ENCODE data around the gene HELZ2.
A peak's percentile ranks its signal among the peaks of the same experiment; 100 is the strongest.

HELZ2 gene

DNA sequence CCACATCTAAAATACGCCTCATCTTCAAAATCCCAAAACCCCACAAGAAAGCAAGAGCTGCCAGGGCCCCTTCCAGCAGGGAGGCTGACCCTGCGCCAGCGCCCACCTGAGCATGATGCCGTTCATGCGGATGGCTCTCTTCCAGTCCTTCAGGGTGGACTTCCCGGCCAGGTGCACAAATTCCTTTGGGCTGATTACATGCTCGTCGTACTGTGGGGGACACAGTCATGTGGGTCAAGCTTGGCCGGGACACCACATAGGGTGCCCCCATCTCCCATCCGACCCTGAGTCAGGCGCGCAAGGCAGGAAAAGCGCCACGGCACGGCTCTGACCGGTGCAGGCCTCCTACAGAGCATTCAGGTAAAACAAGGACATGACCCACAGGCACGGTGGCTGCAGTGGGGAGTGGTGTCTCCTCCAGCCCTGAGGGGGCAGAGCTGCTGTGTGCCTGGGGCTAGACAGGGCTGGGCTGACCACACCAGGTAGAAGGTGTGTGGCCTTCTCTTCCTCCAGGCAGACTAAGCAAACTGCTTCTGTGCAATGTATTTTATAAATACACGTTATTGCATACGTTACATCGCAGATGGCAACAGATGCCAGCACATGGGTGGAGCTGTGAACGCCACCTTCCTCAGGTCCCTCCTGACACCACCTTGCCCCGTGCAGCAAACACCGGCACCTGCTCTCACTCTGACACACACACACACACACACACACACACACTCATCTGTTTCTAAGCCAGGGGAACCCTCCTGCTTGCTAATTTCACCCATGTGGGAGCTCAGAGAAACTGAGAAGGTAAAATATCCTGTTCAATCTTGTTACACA is 23.8 kb upstream of the HELZ2 start:
- DNase-seq = no peak

DNA sequence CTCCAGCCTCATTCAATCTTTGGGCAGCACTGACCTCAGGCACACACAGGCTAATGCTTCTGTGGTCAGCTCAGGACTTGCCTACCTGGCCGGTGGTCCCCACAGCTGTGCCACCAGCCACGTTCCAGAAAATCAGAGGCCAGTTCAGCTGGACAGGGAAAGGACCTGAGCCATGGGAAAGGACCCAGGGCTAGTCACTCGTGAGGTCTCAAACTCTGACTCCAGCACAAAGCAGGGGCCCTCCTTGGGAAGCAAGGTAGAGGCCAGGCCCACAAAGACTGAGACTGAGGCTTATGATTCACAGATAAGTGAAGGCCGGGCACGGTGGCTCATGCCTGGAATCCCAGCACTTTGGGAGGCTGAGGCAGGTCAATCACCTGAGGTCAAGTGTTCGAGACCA is 22.4 kb upstream of the HELZ2 start:
- DNase-seq = no peak

DNA sequence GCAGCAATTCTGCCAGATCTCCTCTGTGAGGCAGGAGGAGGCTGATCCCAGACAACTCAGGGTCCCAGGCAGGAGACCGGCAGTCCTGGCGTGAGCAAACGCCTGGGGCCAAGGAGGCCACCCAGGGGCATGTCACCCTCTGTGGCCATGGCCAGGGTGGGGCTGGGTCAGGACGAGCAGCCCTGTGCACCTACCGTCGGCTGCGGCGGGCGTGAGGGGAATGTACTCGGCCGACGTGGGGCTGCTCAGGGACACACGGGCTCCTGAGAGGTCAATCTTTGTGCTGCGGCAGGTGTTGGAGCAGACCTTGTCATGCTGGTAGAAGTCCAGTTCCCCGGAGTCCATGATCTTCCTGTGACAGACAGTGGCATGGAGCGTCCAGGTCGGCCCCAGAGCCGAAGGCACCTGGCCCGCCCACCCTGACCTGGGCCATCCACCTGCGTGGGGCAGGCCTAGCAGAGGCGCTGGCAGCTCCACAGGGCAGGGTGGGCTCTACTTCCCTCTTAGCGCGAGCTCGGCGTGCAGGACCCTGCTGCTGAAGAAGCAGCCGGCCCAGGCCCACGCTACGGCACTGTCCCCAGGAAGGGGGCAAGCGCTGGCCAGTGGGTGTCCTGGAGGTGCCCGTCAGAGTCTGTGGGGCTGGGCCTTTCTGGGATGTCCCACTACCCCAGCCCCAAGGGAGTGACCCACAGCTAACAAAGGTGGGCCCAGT is 21.5 kb upstream of the HELZ2 start:
- DNase-seq = no peak

DNA sequence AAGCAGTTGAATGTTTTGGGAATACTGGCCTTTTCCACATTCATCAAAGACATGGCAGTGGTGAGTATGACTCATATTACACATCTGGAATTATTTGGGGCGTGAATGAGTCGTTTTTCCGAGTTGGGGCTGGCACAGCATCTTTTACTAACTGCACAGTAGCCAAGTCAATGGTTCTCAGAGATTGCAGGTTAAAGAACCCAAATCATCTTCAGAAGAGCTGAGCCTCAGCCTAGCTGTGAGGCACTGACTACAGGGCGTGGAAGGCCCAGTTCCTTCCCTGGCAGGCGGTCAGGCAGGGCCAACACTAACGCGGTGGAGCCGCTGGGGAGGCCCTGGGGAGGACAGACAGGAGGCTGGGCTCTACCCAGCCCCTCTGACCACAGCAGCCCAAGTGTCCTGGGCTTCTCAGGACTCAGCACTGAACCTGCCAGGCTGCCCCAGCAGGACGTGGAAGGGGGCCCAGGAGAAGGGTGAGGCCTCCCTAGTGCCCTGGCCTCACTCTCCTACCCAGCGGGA is 20.1 kb upstream of the HELZ2 start:
- DNase-seq = no peak

DNA sequence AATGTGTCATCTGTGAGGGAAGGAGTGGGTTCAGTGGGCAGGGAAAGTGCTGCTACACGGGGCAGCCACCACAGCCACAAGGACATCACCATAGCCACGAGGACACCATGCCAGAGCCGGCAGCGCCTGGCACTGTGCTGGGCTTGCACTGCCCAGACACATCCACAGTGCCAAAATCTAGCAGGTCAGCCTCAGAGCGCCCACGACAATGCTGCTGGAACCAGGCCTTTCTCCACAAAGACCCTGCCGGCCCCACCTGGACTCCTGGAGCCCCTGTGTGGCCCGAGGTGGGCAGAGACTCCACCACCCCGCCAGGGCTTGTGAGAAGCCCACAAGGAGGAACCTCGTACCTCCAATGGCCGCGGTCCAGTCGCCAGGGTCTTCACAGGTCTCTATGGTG is 18.6 kb upstream of the HELZ2 start:
- no peak for DNase-seq

DNA sequence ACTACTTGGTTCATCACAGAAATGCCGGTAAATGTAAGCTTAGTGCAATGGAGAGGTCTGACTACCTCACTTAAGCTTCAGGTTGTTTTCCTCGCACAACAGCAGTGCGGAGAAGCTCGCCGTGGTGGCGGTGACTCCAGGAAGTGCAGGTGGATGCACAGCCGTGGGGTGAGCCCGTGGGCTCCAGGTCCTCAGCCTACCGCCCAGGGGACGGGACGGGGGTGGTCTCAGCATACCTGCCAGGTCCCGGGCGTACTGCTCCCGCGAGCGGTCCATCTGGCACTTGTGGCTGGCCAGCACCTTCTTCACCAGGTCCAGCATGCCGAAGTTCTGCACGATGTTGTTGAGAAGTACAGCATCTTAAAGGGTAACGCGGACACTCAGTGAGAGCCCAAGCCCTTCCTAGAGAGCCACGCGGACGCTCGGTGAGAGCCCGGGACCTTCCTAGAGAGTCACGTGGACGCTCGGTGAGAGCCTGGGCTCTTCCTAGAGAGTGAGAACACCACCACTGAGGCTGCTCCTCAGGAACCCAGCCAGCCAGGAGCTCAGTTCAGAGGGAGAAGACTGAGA is 17.8 kb upstream of the HELZ2 start:
- no peak for DNase-seq

DNA sequence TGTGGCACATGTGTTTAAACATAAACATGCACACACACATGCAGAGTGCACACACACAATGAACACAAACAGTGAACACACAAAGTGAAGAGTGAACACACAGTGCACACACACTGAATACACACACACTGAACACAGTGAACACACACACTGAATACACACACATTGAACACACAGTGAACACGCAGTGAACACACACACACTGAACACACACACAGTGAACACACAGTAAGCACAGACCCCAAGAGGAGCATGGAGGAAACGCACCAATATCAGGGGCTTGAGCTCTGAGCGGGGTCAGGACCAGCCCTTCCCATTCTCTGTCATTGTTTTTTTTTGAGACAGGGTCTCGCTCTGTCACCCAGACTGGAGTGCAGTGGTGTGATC is 17.1 kb upstream of the HELZ2 start:
- no peak for DNase-seq

DNA sequence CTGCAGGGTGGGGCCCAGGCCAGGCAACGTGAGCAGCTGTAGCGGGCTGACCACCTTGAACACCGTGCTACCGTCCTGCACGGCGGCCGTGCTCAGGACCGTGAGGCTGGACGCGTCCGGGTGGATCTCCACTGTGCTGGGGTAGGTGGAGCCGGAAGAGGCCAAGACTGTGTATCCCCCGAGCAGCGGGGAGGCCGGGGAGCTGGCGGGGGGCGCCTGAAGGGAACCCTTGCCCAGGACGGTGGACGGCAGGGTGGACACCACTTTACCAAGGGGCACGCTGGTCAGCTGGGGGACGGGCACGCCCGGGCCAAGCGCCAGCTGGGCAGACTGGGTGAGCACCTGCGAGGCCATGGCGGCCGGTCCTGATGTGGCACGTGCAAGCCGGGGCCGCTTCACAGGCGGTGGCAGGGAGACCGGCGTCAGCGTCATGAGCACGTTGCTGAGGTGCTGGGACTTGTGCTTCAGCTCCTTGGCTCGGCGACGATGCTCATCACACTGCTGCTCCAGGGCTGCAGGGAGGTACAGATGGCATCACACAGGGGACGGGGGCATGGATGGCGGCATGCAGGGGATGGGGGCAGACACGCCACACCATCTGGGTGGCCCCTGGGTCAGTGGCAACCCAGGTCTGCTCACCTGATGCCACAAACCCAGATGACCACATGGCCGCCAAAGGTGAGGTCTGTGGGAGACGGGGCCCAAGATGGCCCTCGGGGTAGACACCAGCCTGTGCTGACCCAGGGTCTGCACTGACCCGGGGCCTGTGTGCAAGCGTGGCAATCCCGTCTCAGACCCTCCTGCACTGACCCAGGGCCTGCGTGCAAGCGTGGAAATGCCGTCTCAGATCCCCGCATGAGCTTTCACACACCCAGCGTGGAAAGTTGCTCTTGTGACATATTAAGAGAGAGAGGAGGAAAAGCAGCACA is 16.4 kb upstream of the HELZ2 start:
- no peak for DNase-seq

DNA sequence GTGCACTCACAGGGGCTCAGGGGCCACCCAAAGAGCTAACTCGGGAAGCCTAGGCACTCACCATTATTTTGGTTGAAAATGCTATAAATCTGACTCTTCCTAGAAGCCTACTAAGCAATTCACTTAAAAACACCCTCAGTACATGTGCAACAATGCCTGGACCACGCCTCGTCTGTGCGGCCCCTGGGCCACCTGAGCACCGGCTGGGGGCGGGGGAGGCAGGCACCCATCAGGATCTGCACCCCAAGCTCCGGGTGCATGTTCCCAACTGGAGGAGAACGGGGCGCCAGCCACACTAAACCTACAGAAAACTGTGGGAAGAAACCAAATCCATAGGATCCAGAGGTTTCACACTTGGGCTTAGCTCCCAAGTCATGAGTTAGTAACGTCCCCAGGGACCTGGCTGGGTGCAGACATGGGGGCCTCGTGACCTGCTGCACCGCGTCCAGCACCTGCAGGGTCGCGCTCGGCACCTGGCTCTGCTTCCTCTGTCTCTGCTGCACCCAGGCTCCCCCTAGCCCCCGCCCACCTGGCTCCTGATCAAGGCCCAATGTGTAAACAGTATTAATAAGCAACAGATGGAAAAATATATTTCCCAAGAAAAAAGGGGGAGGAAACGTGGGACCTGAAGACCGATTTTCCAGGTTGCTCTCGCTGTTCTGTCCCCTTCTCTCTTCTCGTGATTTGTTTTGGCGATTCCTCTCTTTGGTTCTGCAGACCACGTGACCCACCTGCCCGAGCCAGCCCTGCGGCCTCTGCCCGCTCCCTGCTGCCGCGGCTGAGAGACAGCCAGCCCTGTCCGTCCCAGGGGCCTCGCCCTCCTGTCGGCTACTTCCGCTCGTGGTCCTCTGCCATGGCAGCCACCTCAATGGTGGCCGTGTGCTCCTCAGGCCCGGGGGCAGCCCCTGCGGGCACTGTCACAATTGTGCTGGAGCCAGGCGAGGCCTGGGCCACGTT is 15.5 kb upstream of the HELZ2 start:
- no peak for DNase-seq

DNA sequence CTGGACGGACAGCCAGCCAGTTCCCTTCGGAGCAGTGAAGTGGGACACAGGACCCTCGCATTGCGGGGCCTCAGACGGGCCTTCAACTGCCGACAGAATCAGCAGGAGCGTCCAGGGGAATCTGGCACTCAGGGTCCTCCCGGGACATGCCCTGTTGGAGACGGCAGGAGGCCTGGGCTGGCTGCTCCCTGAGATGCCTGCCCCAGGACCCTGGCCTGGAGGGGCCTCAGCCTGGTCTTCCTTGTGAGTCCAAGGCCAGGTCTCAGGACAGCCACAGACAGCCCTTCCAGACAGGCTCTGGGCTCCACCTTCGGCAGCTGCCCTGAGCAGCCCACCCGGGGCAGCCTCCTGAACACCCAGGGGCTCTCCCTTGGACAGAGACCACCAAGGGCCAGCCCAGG is 14.6 kb upstream of the HELZ2 start:
- DNase-seq = no peak

DNA sequence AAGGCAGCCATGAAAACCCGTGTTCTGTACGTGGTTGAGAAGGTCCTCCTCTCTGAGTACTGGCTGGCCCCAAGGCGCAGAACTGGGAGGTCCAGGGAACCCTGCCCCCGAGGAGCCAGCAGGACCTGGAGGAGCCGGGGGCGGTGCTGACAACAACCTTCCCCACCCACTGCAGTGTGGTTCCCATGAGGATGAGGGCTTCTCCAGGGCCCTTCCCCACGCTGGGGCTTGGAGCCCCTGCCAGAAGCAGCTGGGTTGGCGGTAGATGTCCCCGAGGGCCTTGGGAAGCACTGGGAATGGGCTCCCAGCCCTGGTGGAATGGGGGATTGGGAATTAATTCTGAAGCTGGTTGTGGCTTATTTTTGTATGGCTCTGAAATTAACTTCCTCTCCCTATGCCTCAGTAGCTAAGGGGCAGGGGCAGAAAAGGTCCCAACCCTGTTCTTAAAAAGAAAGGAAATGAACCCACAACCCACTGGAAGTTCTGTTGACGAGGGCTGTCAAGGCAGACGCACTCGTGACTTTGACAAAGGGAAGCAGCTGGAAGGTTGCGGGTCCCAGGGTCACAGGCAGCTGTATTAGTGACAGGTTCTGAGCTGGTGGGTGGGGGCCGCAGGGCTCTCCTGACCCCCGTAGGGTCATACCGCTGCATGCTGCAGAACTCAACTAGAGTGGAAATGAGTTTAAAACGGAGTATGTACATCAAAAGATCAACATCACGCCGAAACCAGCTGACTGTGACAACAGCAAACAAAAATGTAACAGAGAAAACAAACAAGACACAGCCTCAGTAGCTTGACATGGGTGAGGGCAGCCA is 13.9 kb upstream of the HELZ2 start:
- DNase-seq = no peak

DNA sequence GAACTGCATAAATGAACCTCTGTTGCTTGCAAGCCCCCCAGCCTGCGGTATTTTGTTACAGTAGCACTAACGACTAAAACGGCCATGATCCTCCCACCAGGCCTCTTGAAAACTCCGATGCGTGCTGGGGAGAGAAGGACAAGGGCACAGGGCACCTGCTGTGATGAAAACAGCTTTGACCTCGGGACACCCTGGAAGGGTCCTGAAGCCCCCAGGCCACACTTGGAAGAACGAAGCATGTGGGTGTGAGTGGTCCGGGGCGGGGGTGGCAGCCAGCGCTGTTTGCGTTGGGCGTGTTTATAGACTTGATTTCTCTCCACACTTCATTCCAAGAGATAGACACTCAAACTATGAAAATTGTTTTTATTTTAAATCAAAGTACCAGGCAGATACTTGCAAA is 13.2 kb upstream of the HELZ2 start:
- DNase-seq = no peak

DNA sequence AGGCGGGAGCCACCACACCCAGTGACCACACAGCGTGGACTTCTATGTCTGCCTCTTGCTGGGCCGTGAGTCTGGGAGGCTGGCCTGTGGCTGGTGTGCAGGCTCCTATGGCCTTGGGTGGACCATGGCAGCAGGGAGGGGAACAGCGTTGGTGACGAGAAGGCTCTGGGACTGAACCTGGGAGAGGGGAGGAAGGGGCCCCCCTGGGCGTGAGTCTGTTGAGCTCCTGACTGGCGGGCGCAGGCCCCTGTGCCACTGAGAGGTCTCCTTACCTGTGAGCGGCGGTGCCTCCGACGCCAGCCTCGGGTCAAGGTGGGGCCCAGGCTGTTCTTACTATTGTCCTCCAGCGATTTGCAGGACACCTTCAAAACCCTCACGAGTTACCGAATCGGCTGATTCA is 12.8 kb upstream of the HELZ2 start:
- no peak for DNase-seq

DNA sequence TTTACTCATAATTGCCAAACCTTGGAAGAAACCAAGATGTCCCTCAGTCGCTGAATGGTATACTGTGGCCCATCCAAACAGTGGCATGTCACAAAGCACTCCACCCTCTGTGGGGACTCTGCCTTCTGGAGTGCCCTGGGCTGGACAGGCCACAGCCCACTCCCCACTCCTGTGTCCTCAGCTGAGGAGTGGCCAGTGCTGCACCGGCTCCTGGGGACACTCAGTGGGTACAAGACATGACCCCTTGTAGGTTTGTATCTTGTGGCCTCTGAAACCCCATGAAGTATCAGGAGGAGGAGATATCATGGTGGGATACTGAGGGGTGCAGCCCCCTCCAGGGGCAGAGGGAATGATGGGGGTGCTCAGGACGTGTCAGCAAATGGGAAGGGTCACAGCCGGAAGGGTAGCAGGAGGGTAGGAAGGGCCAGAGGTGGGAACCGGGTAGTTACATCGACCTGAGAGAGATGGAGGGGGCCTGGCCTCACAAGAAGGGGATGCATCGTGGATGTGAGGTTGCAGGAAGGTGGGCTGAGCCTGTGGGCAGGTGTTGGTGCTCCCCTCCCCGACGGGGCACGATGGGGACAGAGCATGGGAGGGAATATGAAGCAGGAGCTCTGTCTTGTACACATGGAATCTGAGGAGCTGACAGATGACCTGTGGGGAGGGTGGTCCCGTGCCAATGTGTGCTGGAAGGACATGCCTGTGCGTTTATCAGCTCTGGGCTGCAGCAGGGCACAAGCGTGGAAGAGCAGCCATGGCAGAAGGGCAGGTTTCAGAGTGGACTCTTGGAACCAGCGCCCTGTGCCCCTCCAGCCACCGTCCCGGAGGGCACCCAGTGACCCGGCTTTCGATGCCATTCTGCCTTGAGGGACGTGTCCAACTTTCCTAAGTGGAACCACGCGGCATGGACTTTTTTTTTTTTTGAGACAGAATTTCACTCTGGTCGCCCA is 11.9 kb upstream of the HELZ2 start:
- DNase-seq = no peak

DNA sequence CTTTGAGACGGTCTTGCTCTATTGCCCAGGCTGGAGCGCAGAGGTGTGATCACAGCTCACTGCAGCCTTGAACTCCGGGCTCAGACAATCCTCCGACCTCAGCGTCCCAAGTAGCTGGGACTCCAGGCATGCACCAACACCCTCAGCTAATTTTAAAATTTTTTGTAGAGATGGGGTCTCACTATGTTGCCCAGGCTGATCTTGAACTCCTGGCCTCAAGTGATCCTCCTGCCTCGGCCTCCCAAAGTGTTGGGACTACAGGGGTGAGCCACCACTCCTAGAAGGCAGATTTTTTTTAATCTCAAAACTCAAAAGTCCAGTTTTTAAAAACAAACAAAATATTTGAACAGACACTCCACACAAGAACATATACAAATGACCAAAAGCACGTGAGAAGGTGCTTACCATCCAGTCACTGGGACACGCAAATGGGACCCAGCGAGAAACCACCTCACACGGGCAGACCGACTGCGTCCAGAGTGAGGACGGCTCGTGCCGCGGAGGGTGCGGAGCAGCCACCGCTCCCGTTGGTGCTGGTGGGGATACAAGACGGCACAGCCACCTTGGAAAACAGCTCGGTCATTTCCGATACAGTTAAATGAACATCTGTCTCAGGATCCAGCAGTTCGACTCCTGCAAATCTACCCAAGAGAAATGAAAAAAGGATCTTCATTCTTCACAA is 8.5 kb upstream of the HELZ2 start:
- no peak for DNase-seq

DNA sequence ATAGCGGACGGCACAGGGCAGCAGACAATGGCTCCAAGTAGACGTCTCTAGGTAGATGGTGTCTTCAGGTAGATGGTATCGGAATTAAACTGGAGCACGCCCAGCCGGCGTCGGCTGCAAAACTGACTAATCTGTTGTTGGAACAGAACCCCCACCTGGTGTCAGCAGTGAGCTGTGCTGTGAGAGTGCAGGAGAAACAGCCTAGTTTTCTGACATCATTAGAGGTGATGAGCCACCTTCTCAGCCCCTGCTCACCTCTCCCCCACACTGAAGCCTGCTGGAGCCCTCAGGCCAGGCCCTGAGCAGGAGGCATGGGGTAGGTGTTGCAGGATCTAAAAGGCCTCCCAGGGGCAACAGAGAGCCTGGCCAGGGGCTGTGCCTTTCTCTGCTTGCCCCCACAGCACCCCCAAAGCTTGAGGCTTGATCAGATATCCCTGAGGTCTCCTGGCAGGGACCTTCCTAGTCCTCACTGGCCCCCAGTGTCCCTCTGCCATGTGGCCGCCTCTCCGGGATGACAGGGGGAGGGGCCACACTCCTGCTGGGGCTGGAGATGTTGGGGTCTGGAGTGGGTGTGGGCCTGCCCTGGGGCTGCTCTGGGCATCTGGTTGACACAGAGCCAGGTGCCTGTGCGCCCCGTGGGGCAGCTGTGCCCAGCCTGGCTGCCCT is 6.9 kb upstream of the HELZ2 start:
- peak; percentile 23 for DNase-seq

DNA sequence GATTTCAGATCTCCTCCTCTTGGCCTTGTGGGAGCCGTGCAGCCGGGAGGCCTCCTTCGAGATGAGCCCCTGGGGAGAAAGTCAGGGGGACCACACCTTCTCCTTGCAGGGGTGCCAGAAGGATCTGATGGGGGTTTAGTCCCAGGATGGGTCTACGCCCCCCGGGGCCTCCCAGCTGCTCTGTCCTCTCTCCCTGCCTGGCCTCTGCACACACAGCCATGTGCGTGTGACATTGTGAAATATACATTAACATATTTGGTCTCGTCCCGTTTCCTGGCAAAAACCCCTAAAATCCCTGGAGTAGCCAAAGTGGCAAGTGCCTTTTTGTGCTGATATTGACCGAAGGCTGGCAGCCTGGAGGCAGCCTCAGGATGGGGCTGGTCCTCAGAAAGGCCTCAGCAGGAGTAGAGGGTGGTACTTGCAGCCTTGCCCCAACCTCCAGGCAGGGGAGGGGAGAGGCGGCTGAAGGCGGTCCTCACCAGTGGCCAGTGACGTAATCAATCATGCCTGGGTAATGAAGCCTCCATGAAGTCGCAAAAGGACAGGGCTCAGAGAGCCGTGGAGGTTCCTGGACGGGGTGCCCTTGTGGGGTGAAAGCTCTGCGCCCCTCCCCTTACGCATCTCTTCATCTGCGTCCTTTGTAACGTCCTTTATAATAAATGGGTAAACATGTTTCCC is 5.1 kb upstream of the HELZ2 start:
- no peak for DNase-seq
